C4-2B (cell line): Measurements from ENCODE around the gene B4GALNT1.
"Not testable (repeated sequence)": the region's sequence is repeated elsewhere in the genome, so short reads cannot be mapped to it uniquely, and the experiment has no call there.

ENCODE experiments used
- H3K27ac ChIP-seq: fragments of 450-650 bp; 2 replicates; pipeline ENCODE4 v1.5.1; 2017
- ZFX ChIP-seq: fragments of 450-650 bp; IDR thresholded peaks from 2 replicates; pipeline ENCODE4 v1.6.1; 2017
- TF ChIP-seq, protein P1 (sequence below): fragments of 450-650 bp; conservative IDR thresholded peaks from 2 replicates; pipeline ENCODE4 v1.5.1; 2017; ENCODE audit warnings: mild to moderate bottlenecking

B4GALNT1 gene

DNA sequence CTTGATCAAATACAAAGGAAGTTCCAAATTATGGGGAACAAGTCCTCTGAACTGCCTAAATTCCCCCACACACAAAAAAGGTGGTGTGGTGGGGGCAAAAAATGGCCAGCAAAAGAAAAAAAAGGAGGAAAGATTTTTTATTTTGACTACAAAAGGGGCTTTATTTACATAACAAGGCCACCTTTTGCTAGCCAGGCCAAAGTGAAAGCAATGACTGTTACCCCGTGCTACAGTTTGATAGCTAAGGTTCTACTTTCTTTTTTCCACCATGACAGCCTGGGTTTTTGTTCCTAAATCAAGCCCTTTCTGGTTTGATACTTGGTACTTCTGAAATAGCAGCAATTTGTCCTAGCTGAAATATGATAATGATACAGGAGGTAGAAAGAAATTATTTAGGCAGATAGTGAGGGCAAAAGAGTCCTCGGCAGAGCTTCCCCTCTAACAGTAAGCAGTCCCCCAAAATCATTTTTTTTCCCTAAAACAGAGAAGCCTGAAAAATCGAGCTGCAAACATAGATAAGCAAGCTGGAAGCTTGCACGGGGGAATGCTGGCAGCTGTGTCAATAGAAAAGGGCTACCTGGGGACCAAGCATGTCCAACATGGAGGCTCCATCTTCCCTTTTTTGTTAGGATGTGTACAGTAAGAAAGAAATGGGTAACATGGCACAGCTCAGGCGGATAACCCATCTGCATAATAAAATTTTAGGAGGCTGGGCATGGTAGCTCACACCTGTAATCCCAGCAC, 8.9 kb upstream of the B4GALNT1 start:
- TF ChIP-seq, protein P1, sequence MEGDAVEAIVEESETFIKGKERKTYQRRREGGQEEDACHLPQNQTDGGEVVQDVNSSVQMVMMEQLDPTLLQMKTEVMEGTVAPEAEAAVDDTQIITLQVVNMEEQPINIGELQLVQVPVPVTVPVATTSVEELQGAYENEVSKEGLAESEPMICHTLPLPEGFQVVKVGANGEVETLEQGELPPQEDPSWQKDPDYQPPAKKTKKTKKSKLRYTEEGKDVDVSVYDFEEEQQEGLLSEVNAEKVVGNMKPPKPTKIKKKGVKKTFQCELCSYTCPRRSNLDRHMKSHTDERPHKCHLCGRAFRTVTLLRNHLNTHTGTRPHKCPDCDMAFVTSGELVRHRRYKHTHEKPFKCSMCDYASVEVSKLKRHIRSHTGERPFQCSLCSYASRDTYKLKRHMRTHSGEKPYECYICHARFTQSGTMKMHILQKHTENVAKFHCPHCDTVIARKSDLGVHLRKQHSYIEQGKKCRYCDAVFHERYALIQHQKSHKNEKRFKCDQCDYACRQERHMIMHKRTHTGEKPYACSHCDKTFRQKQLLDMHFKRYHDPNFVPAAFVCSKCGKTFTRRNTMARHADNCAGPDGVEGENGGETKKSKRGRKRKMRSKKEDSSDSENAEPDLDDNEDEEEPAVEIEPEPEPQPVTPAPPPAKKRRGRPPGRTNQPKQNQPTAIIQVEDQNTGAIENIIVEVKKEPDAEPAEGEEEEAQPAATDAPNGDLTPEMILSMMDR = no peak
- no peak for TF ChIP-seq ZFX
- H3K27ac ChIP-seq = no peak overlapping the region

GRCh38 chr12:57640175-57641042, 7.4 kb upstream of the B4GALNT1 start:
- no peak overlapping the region for H3K27ac ChIP-seq
- no peak for TF ChIP-seq ZFX
- TF ChIP-seq, protein P1 = no peak

DNA sequence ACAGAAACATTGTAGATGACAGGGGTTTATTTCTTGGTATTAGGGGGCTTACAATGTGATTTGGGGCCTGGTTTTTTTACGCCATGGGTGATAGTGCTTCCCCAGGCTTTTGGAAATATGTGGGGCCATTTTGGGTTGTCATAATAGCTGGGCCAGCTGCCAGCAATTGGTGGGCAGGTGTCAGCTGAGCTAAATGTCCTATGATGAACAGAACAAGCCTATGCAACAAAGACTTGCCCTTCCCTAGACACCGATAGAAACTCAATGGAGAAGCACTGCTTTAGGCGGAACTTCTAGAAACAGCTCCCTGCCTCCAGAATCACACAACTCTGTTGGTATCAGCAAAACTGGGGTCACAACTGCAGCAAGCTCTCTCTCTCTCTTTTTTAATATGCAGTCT, 5.1 kb upstream of the B4GALNT1 start:
- TF ChIP-seq ZFX = no peak
- TF ChIP-seq, protein P1 = no peak

GRCh38 chr12:57637364-57637763, 4.4 kb upstream of the B4GALNT1 start:
- TF ChIP-seq, protein P1 = peak; percentile 35
- TF ChIP-seq ZFX = no peak
- H3K27ac ChIP-seq = no peak overlapping the region

More for the DNA sequence above, 5.1 kb upstream of the B4GALNT1 start:
- H3K27ac ChIP-seq = no peak overlapping the region

DNA sequence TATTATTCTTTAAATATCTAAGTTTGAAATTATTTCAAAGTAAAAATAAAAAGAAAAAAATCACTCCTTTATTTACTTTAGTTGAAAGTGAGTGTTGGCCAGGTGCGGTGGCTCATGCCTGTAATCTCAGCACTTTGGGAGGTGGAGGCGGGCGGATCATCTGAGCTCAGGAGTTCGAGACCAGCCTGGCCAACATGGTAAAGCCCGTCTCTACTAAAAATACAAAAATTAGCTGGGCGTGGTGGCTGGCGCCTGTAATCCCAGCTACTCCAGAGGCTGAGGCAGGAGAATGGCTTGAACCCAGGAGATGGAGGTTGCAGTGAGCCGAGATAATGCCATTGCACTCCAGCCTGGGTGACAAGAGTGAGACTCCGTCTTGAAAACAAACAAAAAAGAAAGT, 3.7 kb upstream of the B4GALNT1 start:
- H3K27ac ChIP-seq = not testable (repeated sequence)

GRCh38 chr12:57632073-57632957, 686 bp downstream of the B4GALNT1 start:
- TF ChIP-seq, protein P1 = no peak
- no peak for TF ChIP-seq ZFX
- H3K27ac ChIP-seq = peak overlapping the region; percentile 57

- TF ChIP-seq, protein P1 = no peak
- TF ChIP-seq ZFX = no peak
- H3K27ac ChIP-seq = no peak overlapping the region; the same call in 1 of the 2 replicates
Observed at GRCh38 chr12:57631566-57632072, 1.4 kb downstream of the B4GALNT1 start.
